Spleen (tissue), 13 donors: ENCODE data around the gene CMTM7. TPM values are rescaled to one million over a fixed set of nuclear protein-coding genes. Genes with fewer than 3 reads are reported as not detected.

ENCODE experiments used
- DNase-seq: peaks from one replicate; pipeline ENCODE4 v3.0.0-alpha.2; 2020
- H3K27ac ChIP-seq, 8 donors: fragments of 200-600 bp; sonication (generic) in 7 of 8; 1 replicate in 4 of 8; 2 replicates in 4 of 8; pipeline versions ENCODE4 v1.5.0 to v1.8.0; 2016 to 2021; ENCODE audit warnings: inconsistent platforms in 4 of 8, mild to moderate bottlenecking in 4 of 8, moderate library complexity in 1 of 8
- H3K27me3 ChIP-seq, 7 donors: fragments of 200-600 bp; sonication (generic) in 6 of 7; replicated peaks in 1 of 7; 1 replicate in 4 of 7; 2 replicates in 3 of 7; pipeline versions ENCODE4 v1.5.0 to v1.8.0; 2016 to 2021; ENCODE audit warnings: inconsistent platforms in 3 of 7, mild to moderate bottlenecking in 1 of 7
- H3K36me3 ChIP-seq, 6 donors: fragments of 200-600 bp; sonication (generic) in 5 of 6; 1 replicate in 4 of 6; 2 replicates in 2 of 6; pipeline versions ENCODE4 v1.5.0 to v1.8.0; 2016 to 2021; ENCODE audit warnings: inconsistent platforms in 2 of 6
- H3K4me1 ChIP-seq, 6 donors: fragments of 200-600 bp; sonication (generic) in 5 of 6; 1 replicate in 3 of 6; 2 replicates in 3 of 6; pipeline versions ENCODE4 v1.5.0 to v1.8.0; 2016 to 2021; ENCODE audit warnings: inconsistent platforms in 3 of 6
- H3K4me3 ChIP-seq, 8 donors: fragments of 200-600 bp; sonication (generic) in 7 of 8; 1 replicate in 4 of 8; 2 replicates in 4 of 8; pipeline versions ENCODE4 v1.5.0 to v1.8.0; 2016 to 2021; ENCODE audit warnings: inconsistent platforms in 4 of 8, mild to moderate bottlenecking in 4 of 8, moderate library complexity in 2 of 8
- H3K9me3 ChIP-seq, 8 donors: fragments of 200-600 bp; sonication (generic) in 7 of 8; 1 replicate in 4 of 8; 2 replicates in 4 of 8; pipeline versions ENCODE4 v1.5.0 to v1.8.0; 2016 to 2021; ENCODE audit warnings: inconsistent platforms in 4 of 8
- CTCF ChIP-seq, 11 experiments: fragments of 200-600 bp in 7 of 11; fragments of 450-650 bp in 4 of 11; sonication (generic) in 4 of 11; IDR thresholded peaks in 8 of 11; conservative IDR thresholded peaks in 3 of 11; 1 replicate in 7 of 11; 2 replicates in 4 of 11; pipeline versions ENCODE4 v1.4.0 to v1.8.0; 2016 to 2021; ENCODE audit warnings: antibody characterized with exemption in 11 of 11, inconsistent platforms in 4 of 11, mild to moderate bottlenecking in 1 of 11
- POLR2A ChIP-seq, 3 donors: fragments of 450-650 bp; IDR thresholded peaks; one replicate each; pipeline ENCODE4 v1.5.1; 2017; ENCODE audit warnings: antibody characterized with exemption in 3 of 3, mild to moderate bottlenecking in 1 of 3
- POLR2AphosphoS5 ChIP-seq, 3 donors: sonication (generic); formaldehyde crosslinking; IDR thresholded peaks; one replicate each; pipeline ENCODE4 v1.5.1; 2017; ENCODE audit warnings: antibody characterized with exemption in 3 of 3
- WGBS, 5 donors: extraction: QIAGEN DNeasy Blood & Tissue Kit in 3 of 5; methylation state at CpG; one replicate each; pipeline versions ENCODE4 v1.1.5 to v1.1.7; 2013 to 2018; 5-methylcytosine and 5-hydroxymethylcytosine counted together
- intact Hi-C: fragments of 100-400 bp; cut with DNase I; formaldehyde crosslinking; loops from one replicate; pipeline ENCODE4 v1.15.0; 2023; ENCODE audit warnings: low total_unique reads
- long read RNA-seq, 2 donors: transcript quantifications; one replicate each; lab custom pipeline, GENCODE V29; 2026
- polyA plus RNA-seq, 3 donors: library from polyadenylated mRNA; stranded (reverse); fragments of 200-250 nt; gene quantifications; one replicate each; pipeline ENCODE4 v1.2.1, GENCODE V29; 2013
- total RNA-seq, 7 donors: library from RNA; depleted of rRNA in 3 of 7; stranded (reverse); fragments of >200 nt in 3 of 7; fragmentation: NEBNext Ultra II Directional in 4 of 7; extraction: Animal tissue kit (Norgen Biotek cat#: 25700) in 4 of 7; gene quantifications; one replicate each; pipeline versions ENCODE4 v1.1.0 to v1.2.1, GENCODE V29; 2016 to 2021
- donor health status: healthy with polysubstance abuse.
- donor health status: DM: no; HTN: no; CAD: no; lungs with moderate emphysema.
- donor health status: DM: no; HTN: no; CAD: no.
- donor health status: Bipolar disorder and iron deficiency.
- donor health status: healthy.
- donor health status: DM: no; HTN: no; CAD: no.
- donor health status: DM: yes; HTN: yes; CAD: no.

The CMTM7 gene, protein sequence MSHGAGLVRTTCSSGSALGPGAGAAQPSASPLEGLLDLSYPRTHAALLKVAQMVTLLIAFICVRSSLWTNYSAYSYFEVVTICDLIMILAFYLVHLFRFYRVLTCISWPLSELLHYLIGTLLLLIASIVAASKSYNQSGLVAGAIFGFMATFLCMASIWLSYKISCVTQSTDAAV
- total RNA-seq (10 to 100 TPM; 42.4 to 92.0 (median 48.6) TPM), polyA plus RNA-seq (10 to 100 TPM; 27.6 to 38.3 (median 32.8) TPM)
- long read RNA-seq, donor 1, transcript CMTM7-201 (5 exons, 2,038 nt), result major isoform, 19 of 25 reads
- long read RNA-seq, donor 1, transcript CMTM7-202 (4 exons, 1,214 nt), result minor isoform, 5 of 25 reads
- long read RNA-seq, donor 1, partial matches to known transcripts, result 0 of 25 reads
- long read RNA-seq, donor 1, other reads (novel, unspliced or antisense), result 0 of 25 reads
- long read RNA-seq, donor 2, transcript CMTM7-201 (5 exons, 2,038 nt), result major isoform, 7 of 10 reads
- long read RNA-seq, donor 2, partial matches to known transcripts, result 0 of 10 reads
- long read RNA-seq, donor 2, other reads (novel, unspliced or antisense), result 0 of 10 reads

- DNase-seq, result peak; percentile 93
- no peaks in the 10 kb centered on the region for H3K27me3 ChIP-seq
Measured at GRCh38 chr3:32391643-32392535, at the start of gene CMTM7. Gene CMTM7 (plus strand): TSS chr3:32391853. CDS start chr3:32391907, 54 bp downstream.

GRCh38 chr3:32347343-32348125, 44.1 kb upstream of the CMTM7 start:
- TF ChIP-seq CTCF (IDR thresholded peaks at IDR 0.05 in 8 of 11, conservative IDR thresholded peaks at IDR 0.05 in 3 of 11), result no peak
- TF ChIP-seq POLR2AphosphoS5 (IDR thresholded peaks at IDR 0.05), result no peak
- no peak for TF ChIP-seq POLR2A (IDR thresholded peaks at IDR 0.05)
- no peaks in the 10 kb centered on the region for H3K36me3 ChIP-seq
- no peaks in the 10 kb centered on the region for H3K4me1 ChIP-seq
- H3K27ac ChIP-seq, result no peak overlapping the region
- no peaks in the 10 kb centered on the region for H3K27me3 ChIP-seq
- peak; percentile 45 for DNase-seq
- H3K9me3 ChIP-seq, result no peaks in the 10 kb centered on the region
- no peak overlapping the region for H3K4me3 ChIP-seq
- intact Hi-C loops, result no loop called here
- 66 to 81% (median 74%) methylated on average over 11 of the region's 11 CpGs for whole genome bisulfite sequencing, 5 donors

More at GRCh38 chr3:32391643-32392535, at the start of gene CMTM7:
- Histone ChIP-seq H3K4me1 (peaks cover 5 to 63% (median 44%) of the 10 kb centered on the region in 6 donors), H3K9me3 (no peaks in the 10 kb centered on the region), H3K27ac (peak within 1 kb of the TSS; percentile 90 to 97 (median 96)), H3K4me3 (peak within 1 kb of the TSS; percentile 68 to 95 (median 85)), H3K36me3 (no peaks in the 10 kb centered on the region)
- TF ChIP-seq POLR2A (IDR thresholded peaks at IDR 0.05), result no peak
- TF ChIP-seq POLR2AphosphoS5 (IDR thresholded peaks at IDR 0.05), result peak; percentile 82 to 85 (median 84)
- TF ChIP-seq CTCF (IDR thresholded peaks at IDR 0.05 in 8 of 11, conservative IDR thresholded peaks at IDR 0.05 in 3 of 11), result peak in 2 of 11 experiments; percentile 7 to 8
- WGBS, 5 donors, result 0 to 1% (median 1%) methylated on average over 86 to 107 of the region's 107 CpGs
- intact Hi-C loops, result no loop called here

- TF ChIP-seq POLR2AphosphoS5 (IDR thresholded peaks at IDR 0.05) (no peak), POLR2A (IDR thresholded peaks at IDR 0.05) (no peak), CTCF (IDR thresholded peaks at IDR 0.05 in 8 of 11, conservative IDR thresholded peaks at IDR 0.05 in 3 of 11) (no peak)
- H3K4me3 ChIP-seq, result no peak overlapping the region
- WGBS, 5 donors, result 68 to 94% (median 77%) methylated on average over 2 of the region's 2 CpGs
Measured at GRCh38 chr3:32349184-32349583, 42.5 kb upstream of the CMTM7 start.

More at GRCh38 chr3:32349184-32349583, 42.5 kb upstream of the CMTM7 start:
- H3K27ac ChIP-seq, result no peak overlapping the region
- H3K27me3 ChIP-seq, result no peaks in the 10 kb centered on the region
- intact Hi-C loops, result no loop called here
- H3K36me3 ChIP-seq, result no peaks in the 10 kb centered on the region
- H3K4me1 ChIP-seq, result no peaks in the 10 kb centered on the region
- H3K9me3 ChIP-seq, result no peaks in the 10 kb centered on the region
- DNase-seq, result no peak
